ENCODE measurements around the gene AP1S3. TPM values are rescaled to one million over a fixed set of nuclear protein-coding genes. Genes with fewer than 3 reads are reported as not detected.

The AP1S3 gene
- total RNA-seq, 1 donor from 2014 or later: 16.8 TPM

- H3K27ac ChIP-seq: no peak overlapping the region
- DNase-seq (no peak), ATAC-seq (peak; percentile 87)
- H3K4me3 ChIP-seq: no peak overlapping the region
- TF ChIP-seq, protein P1, sequence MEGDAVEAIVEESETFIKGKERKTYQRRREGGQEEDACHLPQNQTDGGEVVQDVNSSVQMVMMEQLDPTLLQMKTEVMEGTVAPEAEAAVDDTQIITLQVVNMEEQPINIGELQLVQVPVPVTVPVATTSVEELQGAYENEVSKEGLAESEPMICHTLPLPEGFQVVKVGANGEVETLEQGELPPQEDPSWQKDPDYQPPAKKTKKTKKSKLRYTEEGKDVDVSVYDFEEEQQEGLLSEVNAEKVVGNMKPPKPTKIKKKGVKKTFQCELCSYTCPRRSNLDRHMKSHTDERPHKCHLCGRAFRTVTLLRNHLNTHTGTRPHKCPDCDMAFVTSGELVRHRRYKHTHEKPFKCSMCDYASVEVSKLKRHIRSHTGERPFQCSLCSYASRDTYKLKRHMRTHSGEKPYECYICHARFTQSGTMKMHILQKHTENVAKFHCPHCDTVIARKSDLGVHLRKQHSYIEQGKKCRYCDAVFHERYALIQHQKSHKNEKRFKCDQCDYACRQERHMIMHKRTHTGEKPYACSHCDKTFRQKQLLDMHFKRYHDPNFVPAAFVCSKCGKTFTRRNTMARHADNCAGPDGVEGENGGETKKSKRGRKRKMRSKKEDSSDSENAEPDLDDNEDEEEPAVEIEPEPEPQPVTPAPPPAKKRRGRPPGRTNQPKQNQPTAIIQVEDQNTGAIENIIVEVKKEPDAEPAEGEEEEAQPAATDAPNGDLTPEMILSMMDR (IDR thresholded peaks at IDR 0.05): no peak
- peaks cover 5% of the 10 kb centered on the region for H3K27me3 ChIP-seq
- no peaks in the 10 kb centered on the region for H3K9me3 ChIP-seq
- H3K4me1 ChIP-seq: no peaks in the 10 kb centered on the region
- no peaks in the 10 kb centered on the region for H3K36me3 ChIP-seq
- intact Hi-C loops (cut with DNase I): no loop called here
Observed at GRCh38 chr2:223744580-223744979, 92.8 kb downstream of the AP1S3 start.

GRCh38 chr2:223740679-223741078 lies 96.7 kb downstream of the AP1S3 start:
- no peaks in the 10 kb centered on the region for H3K36me3 ChIP-seq
- H3K4me1 ChIP-seq: no peaks in the 10 kb centered on the region
- H3K4me3 ChIP-seq: no peak overlapping the region
- intact Hi-C loops (cut with DNase I): no loop called here
- TF ChIP-seq, protein P1 (IDR thresholded peaks at IDR 0.05): no peak
- DNase-seq (no peak), ATAC-seq (peak; percentile 29)
- H3K9me3 ChIP-seq: no peaks in the 10 kb centered on the region
- no peaks in the 10 kb centered on the region for H3K27me3 ChIP-seq
- no peak overlapping the region for H3K27ac ChIP-seq

- no peak overlapping the region for H3K4me3 ChIP-seq
- ATAC-seq: no peak
- no peak overlapping the region for H3K27ac ChIP-seq
- TF ChIP-seq, protein P1 (IDR thresholded peaks at IDR 0.05): no peak
- no peak for DNase-seq
- no peaks in the 10 kb centered on the region for H3K4me1 ChIP-seq
- no peaks in the 10 kb centered on the region for H3K27me3 ChIP-seq
- intact Hi-C loops (cut with DNase I): no loop called here
- H3K9me3 ChIP-seq: no peaks in the 10 kb centered on the region
- no peaks in the 10 kb centered on the region for H3K36me3 ChIP-seq
Observed at GRCh38 chr2:223737207-223737606, 100.2 kb downstream of the AP1S3 start.

DNA sequence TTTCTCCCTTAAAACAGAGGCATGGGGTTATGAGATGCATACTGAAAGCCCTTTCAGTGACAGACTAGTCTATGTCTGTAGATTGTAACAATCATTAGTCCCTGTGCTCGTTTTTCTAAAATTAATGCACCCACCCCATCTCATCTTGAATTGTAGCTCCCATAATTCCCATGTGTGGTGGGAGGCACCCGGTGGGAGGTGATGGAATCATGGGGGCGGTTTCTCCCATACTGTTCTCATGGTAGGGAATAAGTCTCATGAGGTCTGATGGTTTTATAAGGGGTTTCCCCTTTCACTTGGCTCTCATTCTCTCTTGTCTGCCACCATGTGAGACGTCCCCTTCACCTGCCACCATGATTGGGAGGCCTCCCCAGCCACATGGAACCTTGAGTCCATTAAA lies 100.9 kb downstream of the AP1S3 start:
- H3K36me3 ChIP-seq: no peaks in the 10 kb centered on the region
- intact Hi-C loops (cut with DNase I): no loop called here
- no peak for DNase-seq

GRCh38 chr2:223735659-223736244 lies 101.6 kb downstream of the AP1S3 start:
- no peak overlapping the region for H3K27ac ChIP-seq
- no peaks in the 10 kb centered on the region for H3K9me3 ChIP-seq
- H3K4me3 ChIP-seq: no peak overlapping the region
- no peaks in the 10 kb centered on the region for H3K27me3 ChIP-seq
- ATAC-seq: no peak
- no peaks in the 10 kb centered on the region for H3K36me3 ChIP-seq
- no peaks in the 10 kb centered on the region for H3K4me1 ChIP-seq
- TF ChIP-seq, protein P1 (IDR thresholded peaks at IDR 0.05): no peak
- no peak for DNase-seq
- intact Hi-C loops (cut with DNase I): no loop called here

More for the DNA sequence above, 100.9 kb downstream of the AP1S3 start:
- no peaks in the 10 kb centered on the region for H3K4me1 ChIP-seq
- ATAC-seq: no peak
- no peak overlapping the region for H3K4me3 ChIP-seq
- no peak overlapping the region for H3K27ac ChIP-seq
- H3K9me3 ChIP-seq: no peaks in the 10 kb centered on the region
- TF ChIP-seq, protein P1 (IDR thresholded peaks at IDR 0.05): no peak
- H3K27me3 ChIP-seq: no peaks in the 10 kb centered on the region
